OCI-LY3 (cell line): Measurements from ENCODE around the gene NIPAL1.

Experiments used
- H2AFZ ChIP-seq: fragments of 200-600, 300-600 bp; shearing (Covaris generic); 2 replicates; pipeline ENCODE4 v1.6.0; 2014; ENCODE audit warnings: antibody characterized with exemption, low read depth, low read length
- H3K27ac ChIP-seq: fragments of 200-600, 300-600 bp; sonication (generic); 2 replicates; pipeline ENCODE4 v1.5.1; 2014; ENCODE audit warnings: mild to moderate bottlenecking, low read length, moderate library complexity, mixed read lengths
- H3K27me3 ChIP-seq: fragments of 200-600, 300-600 bp; sonication (generic); 2 replicates; pipeline ENCODE4 v1.6.1; 2014; ENCODE audit warnings: low read depth, low read length, mixed read lengths
- H3K36me3 ChIP-seq: fragments of 200-600, 300-600 bp; sonication (generic); replicated peaks from 2 replicates; pipeline ENCODE3; 2014; ENCODE audit warnings: low read depth, low read length, mixed read lengths
- H3K4me1 ChIP-seq: fragments of 300-600, 200-600 bp; sonication (generic); 2 replicates; pipeline ENCODE4 v1.6.1; 2014; ENCODE audit warnings: low read length, mixed read lengths
- H3K4me2 ChIP-seq: fragments of 200-600, 300-600 bp; sonication (generic); 2 replicates; pipeline ENCODE4 v1.6.1; 2014; ENCODE audit warnings: low read length, mixed read lengths
- H3K4me3 ChIP-seq: fragments of 300-600, 200-600 bp; sonication (generic); 2 replicates; pipeline ENCODE4 v1.5.1; 2014; ENCODE audit warnings: antibody characterized with exemption, mild to moderate bottlenecking, low read length, moderate library complexity
- H3K79me2 ChIP-seq: fragments of 300-600, 200-600 bp; shearing (Covaris generic); 2 replicates; pipeline ENCODE4 v1.6.1; 2014; ENCODE audit warnings: mild to moderate bottlenecking, low read length, mixed read lengths
- H3K9ac ChIP-seq: fragments of 300-600, 200-600 bp; shearing (Covaris generic); 2 replicates; pipeline ENCODE4 v1.6.0; 2014; ENCODE audit warnings: mild to moderate bottlenecking, low read length, moderate library complexity
- H3K9me3 ChIP-seq: fragments of 200-600, 300-600 bp; shearing (Covaris generic); 2 replicates; pipeline ENCODE4 v1.6.1; 2014; ENCODE audit warnings: low read length, mixed read lengths; ENCODE audit not compliant: insufficient read depth
- H4K20me1 ChIP-seq: fragments of 200-600, 300-600 bp; sonication (generic); 2 replicates; pipeline ENCODE4 v1.6.1; 2016; ENCODE audit warnings: low read length, mixed read lengths; ENCODE audit not compliant: insufficient read depth
- EZH2phosphoT487 ChIP-seq: fragments of 200-600 bp; shearing (Covaris generic); IDR thresholded peaks from 2 replicates; pipeline ENCODE4 v1.6.1; 2018; ENCODE audit warnings: antibody characterized with exemption, mixed run types, low read depth
- TF ChIP-seq, protein P1 (sequence below): fragments of 200-600, 300-600 bp; sonication (generic); IDR thresholded peaks from 2 replicates; pipeline ENCODE4 v1.5.1; 2014; ENCODE audit warnings: antibody characterized with exemption, low read length, low read depth

The NIPAL1 gene

DNA sequence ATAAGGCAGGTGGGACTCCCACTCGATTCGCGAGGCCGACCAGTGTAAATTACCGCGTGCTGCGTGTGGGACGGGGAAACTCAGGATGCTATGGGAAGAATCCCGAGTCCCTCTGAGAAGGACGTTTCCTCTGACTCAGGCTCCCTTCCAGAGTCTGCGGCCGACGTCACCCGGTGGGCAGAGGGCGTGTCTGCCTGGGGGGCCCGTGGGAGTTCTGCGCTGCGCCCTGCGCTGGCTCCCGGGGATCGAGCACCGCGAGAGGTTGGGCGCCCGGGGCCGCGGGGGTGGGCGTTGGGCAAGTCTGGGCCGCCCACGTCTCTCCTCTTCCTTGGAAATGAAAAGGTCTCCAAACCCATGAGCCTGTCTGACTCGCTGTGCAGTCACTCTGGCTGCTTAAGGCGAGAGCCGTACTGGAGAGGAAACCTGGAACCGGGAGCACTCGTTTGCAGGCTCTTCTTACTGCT lies 568 bp downstream of the NIPAL1 start:
- Histone ChIP-seq H3K9me3 (0 out of 2 replicates have a peak, but pooled peaks cover 4% of the 10 kb centered on the region), H3K4me2 (peak overlapping the region; percentile 83), H3K9ac (peak overlapping the region; percentile 72; the same call in 1 of the 2 replicates), H3K27me3 (no peaks in the 10 kb centered on the region), H2AFZ (peak overlapping the region; percentile 69; the same call in 1 of the 2 replicates), H3K4me3 (peak overlapping the region; percentile 87), H4K20me1 (no peaks in the 10 kb centered on the region), H3K4me1 (peaks cover 20% of the 10 kb centered on the region), H3K36me3 (peaks cover 22% of the 10 kb centered on the region), H3K79me2 (0 out of 2 replicates have a peak, but pooled peaks cover 4% of the 10 kb centered on the region), H3K27ac (no peak overlapping the region)
- TF ChIP-seq, protein P1, sequence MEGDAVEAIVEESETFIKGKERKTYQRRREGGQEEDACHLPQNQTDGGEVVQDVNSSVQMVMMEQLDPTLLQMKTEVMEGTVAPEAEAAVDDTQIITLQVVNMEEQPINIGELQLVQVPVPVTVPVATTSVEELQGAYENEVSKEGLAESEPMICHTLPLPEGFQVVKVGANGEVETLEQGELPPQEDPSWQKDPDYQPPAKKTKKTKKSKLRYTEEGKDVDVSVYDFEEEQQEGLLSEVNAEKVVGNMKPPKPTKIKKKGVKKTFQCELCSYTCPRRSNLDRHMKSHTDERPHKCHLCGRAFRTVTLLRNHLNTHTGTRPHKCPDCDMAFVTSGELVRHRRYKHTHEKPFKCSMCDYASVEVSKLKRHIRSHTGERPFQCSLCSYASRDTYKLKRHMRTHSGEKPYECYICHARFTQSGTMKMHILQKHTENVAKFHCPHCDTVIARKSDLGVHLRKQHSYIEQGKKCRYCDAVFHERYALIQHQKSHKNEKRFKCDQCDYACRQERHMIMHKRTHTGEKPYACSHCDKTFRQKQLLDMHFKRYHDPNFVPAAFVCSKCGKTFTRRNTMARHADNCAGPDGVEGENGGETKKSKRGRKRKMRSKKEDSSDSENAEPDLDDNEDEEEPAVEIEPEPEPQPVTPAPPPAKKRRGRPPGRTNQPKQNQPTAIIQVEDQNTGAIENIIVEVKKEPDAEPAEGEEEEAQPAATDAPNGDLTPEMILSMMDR = no peak
- no peak for TF ChIP-seq EZH2phosphoT487

DNA sequence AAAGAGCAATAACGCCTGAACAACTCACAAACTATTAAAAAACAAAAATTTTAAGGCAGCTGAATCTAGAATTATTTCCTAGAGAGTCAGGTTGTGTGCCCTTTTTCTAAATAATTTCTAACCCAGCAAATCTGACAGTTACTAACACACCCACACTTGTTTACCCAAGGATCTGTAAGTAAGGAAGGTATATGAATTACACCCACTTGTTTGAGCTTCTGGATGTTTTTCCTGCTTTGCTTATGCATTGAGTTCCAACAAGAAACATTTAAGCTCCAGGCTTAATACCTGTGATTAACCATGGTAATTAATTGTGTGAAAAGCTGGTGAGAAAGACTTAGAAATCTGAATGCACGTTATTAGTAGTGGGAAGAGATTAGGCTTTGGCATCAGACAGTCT lies 1.5 kb downstream of the NIPAL1 start:
- no peaks in the 10 kb centered on the region for H3K27me3 ChIP-seq
- no peaks in the 10 kb centered on the region for H4K20me1 ChIP-seq
- no peak overlapping the region for H3K9ac ChIP-seq
- no peak overlapping the region for H3K27ac ChIP-seq
- H3K36me3 ChIP-seq = peaks cover 17% of the 10 kb centered on the region
- no peak overlapping the region for H3K4me2 ChIP-seq
- H3K4me1 ChIP-seq = peaks cover 20% of the 10 kb centered on the region
- no peak overlapping the region for H3K4me3 ChIP-seq
- no peak for TF ChIP-seq EZH2phosphoT487
- TF ChIP-seq, protein P1 = no peak
- no peak overlapping the region for H2AFZ ChIP-seq
- no peaks in the 10 kb centered on the region for H3K9me3 ChIP-seq
- 0 out of 2 replicates have a peak, but pooled peaks cover 4% of the 10 kb centered on the region for H3K79me2 ChIP-seq

DNA sequence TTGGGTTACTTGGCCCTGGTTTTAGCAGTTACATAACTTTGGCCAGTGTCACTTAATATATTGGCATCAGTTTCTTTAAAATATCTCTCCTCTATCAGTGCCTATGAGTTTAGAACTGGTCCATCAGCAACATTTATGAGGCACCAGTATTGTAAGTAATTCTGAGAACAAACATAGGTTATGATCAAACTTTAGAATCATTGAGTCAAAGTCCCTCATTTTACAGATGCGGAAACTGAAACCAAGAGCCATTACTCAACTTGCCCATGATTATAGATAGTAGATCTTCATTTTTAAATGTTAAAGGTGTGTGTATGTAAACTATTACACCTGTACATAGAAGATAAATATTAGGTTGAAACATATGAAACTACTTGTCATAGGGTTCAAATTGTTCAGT lies 4.5 kb downstream of the NIPAL1 start:
- Histone ChIP-seq H3K27ac (no peak overlapping the region), H4K20me1 (no peaks in the 10 kb centered on the region), H3K27me3 (no peaks in the 10 kb centered on the region)

DNA sequence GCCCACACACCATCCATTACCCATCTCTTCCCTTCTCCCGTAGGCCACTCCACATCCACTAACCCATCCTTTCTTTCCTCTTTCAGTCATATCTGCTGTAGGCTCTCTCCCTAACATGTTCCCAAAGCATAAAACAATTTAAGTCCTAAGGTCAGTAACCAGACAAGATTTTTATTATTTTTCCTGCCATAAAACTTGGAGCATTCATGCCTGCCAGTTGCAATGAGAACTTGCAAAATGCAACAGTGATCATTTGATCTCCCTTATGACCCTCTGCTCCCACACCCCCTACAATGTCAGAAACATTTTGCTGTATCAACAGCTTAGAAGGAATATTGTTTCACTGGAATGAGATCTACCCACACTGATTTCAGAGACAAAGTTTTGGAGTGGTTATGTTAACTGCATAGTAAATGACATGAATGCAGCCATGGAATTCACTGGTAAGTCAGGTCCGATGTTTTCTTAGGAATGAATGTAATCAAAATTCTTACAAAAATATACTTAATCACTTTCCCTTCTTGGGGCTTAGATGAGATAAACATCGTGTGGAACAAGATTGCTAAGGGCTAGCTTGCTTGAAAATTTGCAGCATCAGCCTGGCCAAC lies 5.7 kb downstream of the NIPAL1 start:
- no peaks in the 10 kb centered on the region for H3K27me3 ChIP-seq
- H3K9me3 ChIP-seq = no peaks in the 10 kb centered on the region
- TF ChIP-seq, protein P1 = no peak
- TF ChIP-seq EZH2phosphoT487 = no peak
- H3K9ac ChIP-seq = no peak overlapping the region
- no peaks in the 10 kb centered on the region for H4K20me1 ChIP-seq
- H3K4me2 ChIP-seq = no peak overlapping the region
- H3K4me1 ChIP-seq = peaks cover 10% of the 10 kb centered on the region
- H3K79me2 ChIP-seq = 0 out of 2 replicates have a peak, but pooled peaks cover 2% of the 10 kb centered on the region
- H3K27ac ChIP-seq = no peak overlapping the region
- H3K4me3 ChIP-seq = no peak overlapping the region
- peaks cover 11% of the 10 kb centered on the region for H3K36me3 ChIP-seq
- no peak overlapping the region for H2AFZ ChIP-seq

More for the DNA sequence above, 4.5 kb downstream of the NIPAL1 start:
- Histone ChIP-seq H2AFZ (no peak overlapping the region), H3K4me2 (no peak overlapping the region), H3K9me3 (no peaks in the 10 kb centered on the region), H3K79me2 (0 out of 2 replicates have a peak, but pooled peaks cover 4% of the 10 kb centered on the region), H3K4me3 (no peak overlapping the region), H3K36me3 (peaks cover 5% of the 10 kb centered on the region), H3K4me1 (peaks cover 11% of the 10 kb centered on the region), H3K9ac (no peak overlapping the region)
- TF ChIP-seq, protein P1 = no peak
- TF ChIP-seq EZH2phosphoT487 = no peak
